GM19395 (cell line): ENCODE data around the gene SAPCD2.

Source experiments
- ATAC-seq: cut with Tn5 transposase; IDR thresholded peaks from one replicate; pipeline ENCODE4 v1.9.1; 2021; ENCODE audit warnings: mild to moderate bottlenecking, moderate library complexity; ENCODE audit not compliant: unreplicated experiment

SAPCD2 gene

DNA sequence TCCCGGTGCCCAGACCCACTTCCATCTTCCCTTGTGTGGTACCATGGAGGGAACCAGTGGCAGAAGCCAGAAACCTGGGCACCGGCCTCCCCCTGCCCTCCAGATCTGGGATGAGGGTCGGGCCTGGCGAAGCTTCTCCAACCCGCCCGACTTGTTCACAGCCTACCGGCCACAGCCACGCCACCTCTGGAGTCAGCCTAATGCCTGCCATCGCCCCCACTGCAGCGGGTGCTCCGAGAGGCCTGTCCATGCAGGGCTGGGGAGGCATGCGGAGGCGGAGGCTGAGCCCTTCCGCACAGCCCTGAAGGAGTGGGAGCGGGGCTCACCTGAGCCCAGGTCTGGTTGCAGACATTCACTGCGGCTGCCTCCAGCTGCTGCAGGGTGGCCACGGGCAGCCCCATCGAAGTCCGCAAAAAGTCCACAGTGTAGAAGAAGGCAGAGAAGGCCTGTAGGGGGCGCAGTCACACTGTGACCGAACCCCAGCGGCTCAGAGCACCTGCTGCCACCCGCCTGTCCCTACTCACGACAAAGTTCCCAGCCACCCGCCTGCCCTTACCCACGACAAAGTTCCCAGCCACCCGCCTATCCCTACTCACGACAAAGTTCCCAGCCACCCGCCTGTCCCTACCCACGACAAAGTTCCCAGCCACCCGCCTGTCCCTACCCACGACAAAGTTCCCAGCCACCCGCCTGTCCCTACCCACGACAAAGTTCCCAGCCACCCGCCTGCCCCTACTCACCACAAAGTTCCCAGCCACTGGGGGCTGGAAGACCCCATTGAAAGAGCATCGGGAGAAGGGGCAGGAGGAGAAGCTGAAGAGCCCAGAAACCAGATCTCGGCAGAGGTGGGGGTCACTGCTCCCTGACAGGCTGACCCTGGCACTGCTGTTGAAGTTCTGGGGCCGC lies 20.6 kb downstream of the SAPCD2 start:
- no peak for ATAC-seq

DNA sequence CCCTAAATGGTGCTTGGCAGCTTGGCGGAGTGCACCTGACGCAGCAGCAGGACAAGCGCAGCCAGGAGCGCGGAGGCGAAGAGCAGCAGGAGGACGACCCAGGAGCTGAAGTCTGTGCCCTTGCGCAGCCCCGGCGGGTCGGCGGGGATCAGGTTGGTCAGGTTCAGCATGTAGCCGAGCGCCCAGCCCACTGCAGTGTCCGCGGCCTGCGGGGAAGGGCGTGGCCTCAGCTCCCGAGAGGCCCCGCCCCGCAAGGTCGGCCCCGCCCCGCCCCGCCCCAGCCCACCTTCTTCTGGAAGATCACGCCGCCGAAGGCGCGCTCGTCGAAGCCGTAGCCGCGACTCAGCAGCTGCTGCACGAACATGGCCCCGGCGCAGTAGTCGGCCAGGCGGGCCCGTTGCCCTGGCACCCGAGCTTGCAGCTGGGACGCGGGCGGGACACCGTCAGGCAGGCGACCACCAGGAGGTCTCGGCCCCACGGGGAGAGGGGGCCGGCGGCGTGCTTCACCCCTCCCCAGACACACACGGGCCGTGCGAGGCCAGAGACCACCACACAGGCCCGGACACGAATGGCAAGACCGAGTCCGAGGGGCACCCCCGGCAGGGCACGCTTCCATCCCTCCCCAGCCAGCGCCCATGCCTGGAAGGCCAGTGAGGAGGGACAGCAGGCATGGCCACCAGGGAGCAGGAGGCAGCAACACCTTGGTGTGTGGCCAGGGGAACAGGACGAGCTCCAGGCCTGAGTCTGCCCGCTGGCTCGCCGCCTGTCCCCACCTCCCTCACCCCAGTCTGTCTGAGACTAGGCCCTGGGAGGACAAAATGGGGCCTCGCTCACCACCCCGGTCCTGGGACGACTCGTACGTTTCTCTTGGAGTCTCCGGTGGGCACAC lies 21.5 kb downstream of the SAPCD2 start:
- no peak for ATAC-seq

DNA sequence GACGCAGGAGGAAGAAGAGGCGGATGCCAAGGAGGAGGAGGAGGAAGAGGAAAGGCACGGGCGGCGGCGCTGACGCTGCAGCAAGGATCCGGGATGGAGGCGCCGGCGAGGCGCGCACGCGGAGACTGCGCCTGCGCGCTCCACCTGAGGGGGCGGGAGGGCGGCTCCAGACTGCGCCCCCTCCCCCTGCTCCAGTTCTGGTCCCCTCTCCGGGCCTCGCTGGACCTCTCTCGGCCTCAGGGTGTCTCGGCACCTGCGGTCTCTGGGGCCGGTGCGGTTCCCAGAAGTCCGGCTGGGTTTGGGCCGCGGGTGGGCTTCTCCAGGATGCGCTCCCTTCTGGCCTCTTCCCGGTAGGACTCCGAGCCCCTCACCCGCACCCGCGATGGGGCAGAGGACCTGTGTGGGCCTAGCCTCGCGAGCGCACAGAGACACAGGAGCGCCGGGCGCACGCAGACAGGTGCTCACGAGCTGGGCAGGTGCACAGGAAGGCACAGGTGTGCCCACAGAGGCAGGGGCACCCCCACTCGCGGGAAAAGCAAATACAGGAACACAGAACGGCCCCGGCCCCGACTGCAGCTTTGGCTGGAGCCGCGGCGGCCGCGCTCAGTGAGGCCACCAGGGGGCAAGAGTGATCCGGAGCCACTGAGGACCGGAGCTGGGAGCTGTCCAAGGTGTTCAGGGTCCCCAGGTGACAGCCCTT lies 24.1 kb downstream of the SAPCD2 start, which contains the start of gene NPDC1:
Gene NPDC1 (minus strand): TSS at position 90 of the 700 bp plus-strand sequence. CDS start 188 bp downstream, outside the sequence.
- ATAC-seq, result no peak

DNA sequence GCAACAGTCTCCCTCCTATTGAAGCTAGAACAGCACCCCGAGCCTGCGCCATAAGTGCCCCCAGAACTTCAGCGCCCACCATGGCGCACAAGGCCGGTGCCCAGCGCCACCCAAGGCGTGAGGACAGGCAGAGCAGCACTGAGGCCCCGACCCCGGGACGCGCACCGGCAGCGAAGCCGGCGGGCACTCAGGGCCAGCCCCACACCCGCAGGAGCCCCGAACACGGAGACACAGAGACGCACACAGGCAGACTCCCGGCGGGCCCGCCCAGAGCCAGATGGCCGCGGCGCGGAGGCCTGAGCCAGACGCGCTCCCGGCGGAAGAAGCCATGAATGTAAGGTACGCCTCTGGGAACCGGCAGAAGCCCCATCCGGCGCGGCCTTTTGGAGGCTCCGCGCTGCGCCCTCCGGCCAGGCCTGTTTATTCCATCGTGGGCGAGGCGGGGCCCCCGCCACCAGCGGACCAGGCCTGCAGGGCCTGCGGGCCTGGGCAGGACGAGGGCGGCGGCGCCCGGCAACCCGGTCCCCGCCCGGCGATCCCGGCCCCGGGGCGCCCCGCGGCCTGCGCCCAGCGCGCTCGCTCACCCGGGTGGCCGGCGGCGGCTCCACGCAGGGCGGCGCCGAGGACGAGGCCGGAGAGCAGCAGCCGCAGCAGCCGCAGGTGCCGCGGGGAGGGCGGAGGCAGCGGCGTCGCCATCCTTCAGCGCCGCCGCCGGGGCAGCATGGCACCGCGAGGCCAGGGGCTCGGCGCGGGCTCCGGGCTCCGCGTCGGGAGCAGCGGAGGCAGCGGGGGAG lies 24.9 kb downstream of the SAPCD2 start:
- no peak for ATAC-seq

DNA sequence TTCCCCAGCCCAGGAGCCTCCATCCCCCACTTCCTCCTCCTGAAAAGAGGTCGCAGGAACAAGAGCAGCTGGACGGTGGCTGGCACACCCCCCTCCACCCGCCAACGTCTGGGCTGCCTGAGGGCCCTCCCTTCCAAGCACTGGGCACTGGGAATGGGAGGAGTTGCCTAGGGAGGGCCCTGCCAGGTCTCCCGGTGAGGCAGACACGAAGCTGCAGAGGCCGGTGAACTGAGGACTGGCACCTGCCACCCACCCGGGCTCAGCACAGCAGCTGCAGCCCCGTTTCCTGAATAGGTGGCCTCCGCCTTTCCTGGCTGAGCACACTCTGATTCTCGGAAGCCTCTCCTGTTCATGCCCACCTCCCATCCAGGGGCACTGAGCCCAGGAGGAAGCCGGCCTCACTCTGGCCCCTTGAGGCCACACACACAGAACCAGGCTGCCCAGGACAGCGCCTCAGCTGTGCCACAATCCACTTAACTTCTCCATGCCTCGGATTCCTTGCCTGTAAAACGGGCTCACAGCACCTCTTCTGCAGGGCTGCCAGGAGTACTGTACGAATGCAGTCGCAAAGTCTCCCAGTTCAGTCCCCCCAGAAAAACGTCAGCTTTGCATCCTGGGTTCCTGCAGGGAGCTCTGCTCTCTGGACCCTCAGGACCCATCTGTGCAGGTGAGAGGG lies 25.7 kb downstream of the SAPCD2 start:
- ATAC-seq, result no peak

DNA sequence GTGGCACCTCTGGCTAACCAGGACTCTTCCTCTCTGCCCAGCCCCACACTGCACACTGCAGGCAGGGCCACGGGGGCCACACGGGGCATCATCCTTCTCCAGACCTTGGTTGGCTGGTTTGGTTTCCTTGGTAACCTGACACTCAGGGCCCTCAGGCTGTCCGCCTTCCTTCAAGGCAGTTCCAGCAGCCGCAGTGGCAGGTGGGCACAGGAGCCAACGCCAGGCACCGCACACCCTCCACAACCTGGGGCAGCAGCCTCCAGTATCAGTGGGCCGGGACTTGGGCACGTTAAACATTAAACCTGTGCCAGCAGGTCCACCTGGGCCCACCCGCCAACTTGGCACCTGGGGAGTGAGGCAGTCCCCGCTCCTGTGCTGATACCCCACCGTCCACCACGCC lies 26.3 kb downstream of the SAPCD2 start:
- ATAC-seq, result no peak

DNA sequence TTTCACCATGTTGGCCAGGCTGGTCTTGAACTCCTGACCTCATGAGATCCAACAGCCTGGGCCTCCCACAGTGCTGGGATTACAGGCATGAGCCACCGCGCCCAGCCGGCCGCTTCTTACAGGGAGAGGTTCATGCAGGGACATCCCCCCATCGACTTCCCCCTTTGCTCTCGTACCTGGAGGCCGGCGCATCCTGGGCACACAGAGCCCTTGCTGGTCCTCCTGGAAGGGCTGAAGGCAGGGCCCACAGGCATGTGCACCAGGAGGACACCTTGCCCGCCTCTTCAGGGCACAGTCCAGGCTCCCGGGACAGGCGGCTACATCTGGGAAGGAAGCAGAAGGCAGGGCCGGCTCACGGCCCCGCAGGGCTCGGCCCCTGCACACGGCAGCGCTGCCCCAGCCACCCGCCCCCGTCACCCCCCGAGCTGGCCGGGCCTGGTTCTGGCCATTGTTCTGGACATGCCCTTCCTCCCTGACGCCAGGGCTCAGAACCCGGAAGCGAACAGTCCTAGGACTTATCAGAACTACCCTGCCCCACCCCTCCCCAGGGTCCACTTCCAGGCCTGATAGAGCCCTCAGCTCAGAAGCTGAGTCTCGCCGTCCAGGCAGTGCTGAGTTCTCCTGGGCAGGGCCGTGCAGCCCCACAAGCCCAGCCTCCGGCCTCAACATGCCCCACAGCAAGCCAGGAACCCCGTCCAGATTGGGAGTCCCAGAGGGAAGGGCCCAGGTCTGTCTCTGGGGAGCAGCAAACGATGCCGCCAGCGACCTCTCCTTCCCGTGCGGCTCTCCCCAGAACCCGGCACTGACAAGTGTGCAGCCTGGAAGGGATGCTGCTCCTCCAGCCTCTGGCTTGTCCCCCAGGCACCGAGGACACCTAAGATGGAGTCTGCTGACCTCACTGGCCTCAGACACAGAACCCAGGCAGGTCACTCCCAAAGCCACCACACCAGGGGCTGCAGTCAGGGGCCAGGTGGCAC lies 27.3 kb downstream of the SAPCD2 start:
- ATAC-seq, result no peak

DNA sequence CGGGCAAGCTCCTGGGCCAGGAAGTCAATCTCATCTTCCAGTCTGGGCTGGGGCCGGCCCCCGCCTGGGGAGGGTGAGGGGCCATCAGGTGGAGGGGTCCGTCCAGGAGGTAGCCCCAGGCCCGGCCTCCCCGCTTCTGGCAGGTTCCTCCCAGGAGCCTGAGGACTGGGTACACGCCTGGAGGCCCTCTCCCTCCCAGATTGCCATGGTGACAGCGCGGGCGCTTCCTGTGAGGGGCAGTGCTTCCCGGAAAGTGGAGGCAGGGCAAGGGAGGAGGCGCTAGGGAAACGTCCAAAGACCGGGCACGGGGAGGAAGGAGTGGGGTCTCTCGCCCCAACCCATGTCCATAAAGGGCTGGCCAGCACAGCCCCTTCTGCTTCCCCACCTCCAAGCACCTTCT lies 29.2 kb downstream of the SAPCD2 start:
- ATAC-seq, result no peak

DNA sequence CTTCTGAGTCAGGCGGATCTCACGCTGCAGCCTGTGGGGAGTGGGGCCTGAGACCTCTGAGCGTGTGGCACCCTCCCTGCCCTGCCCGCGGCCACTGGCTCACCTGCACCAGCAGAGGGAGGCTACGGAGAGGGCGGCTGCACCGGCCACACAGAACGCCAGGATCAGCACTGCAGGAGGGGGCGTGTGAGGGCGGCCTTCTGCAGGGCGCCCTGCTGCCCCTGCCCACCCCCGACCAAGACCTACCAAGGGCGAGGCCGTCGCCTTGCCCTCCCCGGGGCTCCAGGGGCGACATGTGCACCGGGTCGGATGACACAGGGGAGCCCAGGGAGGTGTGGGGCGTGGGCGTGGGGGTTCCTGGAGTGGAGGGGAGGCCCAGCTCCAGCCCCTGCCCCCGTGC lies 29.8 kb downstream of the SAPCD2 start:
- ATAC-seq, result no peak

DNA sequence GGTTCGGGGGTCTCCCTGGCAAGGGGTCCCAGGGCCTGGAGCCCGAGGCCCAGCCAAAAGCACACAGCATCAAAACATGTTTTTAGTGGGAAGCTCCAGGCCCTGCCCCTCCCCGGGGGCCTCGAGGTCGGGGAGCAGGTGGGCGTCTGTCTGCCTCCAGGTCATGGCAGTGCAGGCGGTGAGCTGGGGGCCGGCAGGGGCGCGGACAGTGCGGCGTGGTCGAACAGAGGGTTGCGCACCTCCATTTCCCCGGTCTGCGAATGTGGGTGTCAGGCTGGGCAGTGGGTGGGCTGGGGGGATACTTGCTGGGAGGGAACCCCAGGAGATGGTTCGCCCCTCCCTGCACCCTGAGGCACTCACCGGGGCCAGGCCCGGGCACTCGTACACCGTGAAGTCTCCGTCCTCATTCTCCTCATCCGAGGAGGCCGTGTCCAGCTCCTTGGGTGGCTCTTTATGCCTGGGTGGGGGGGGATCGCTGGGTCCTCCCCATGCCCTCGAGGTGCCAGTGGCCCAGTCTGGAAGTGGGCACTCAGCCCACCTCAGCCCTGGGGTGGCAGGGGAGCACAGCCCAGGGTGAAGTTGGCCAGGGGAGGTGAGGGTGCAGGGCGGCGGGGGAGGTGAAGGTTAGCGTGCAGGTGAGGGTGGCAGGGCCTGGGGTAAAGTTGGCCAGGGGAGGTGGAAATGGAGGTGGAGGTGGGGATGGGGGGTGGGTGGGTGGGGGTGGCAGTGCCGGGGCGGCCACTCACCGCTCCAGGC lies 30.6 kb downstream of the SAPCD2 start:
- ATAC-seq, result no peak

DNA sequence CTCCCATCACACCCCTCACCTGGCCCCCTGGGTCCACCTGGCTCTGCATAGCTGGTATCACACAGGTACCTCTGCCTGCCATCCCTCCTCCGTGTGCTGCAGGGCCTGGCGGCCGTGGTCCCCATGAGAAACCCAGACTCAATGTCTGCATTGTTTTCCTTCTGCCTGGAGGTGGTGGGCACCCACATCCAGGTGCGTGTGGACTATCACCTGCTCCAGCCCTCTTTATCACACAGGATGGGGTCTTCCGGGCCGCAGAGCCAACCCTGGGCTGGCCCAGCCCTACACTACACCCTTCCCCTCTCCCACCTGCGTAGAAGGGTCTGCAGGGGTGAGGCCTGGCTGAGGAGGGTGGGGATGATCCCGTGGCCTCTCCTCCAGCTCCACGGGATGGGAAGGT lies 31.4 kb downstream of the SAPCD2 start:
- ATAC-seq, result no peak

DNA sequence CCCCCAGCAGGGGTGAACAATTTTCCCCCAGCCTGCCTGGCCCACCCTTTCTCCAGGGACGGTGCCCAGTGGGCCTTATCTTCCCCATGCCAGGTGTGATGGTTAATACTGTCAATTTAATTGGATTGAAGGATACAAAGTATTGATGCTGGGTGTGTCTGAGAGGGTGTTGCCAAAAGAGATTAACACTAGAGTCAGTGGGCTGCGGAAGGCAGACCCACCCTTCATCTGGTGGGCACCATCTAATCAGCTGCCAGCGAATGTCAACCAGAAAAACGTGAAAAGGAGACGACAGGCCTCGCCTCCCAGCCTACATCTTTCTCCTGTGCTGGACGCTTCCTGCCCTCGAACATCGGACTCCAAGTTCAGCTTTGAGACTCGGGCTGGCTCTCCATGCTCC lies 32.9 kb downstream of the SAPCD2 start:
- ATAC-seq, result no peak

DNA sequence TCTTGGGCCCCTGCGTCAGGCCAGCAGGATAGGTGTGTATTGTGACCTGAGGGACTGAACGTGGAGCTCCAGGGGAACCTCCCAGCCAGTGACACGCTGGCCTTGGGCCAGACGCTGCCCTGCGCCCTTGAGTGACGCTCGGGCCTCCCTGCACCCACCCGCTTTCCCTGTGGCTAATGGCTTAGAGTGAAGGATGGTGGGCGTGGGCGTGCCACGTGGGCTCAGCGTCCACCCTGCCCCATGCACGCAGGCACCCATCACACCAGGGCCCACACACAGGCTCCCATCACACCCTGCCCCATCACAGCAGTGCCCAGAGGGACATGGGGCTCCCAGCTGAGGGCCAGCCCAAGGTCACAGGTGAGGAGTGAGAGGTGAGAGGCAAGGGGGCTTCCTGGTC lies 33.3 kb downstream of the SAPCD2 start:
- no peak for ATAC-seq

DNA sequence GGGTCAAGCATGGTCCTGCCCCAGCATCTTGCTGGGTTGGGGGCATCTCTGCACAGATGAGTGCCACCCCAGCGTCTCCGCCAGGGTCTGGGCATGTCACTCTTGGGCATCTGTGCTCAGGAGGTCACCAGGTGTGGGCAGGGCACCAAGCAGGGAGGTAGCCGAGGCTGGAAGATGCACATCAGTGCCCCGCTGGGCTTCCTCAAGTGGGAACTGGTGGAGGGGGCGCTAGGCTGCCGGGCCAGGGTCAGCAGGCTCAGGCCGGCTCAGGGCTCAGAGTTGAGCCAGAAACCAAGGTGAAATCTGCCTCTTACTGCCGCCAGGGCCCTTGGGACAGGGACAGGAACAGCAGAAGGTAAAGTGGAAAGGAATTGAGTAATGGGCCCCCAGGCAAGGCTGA lies 34.4 kb downstream of the SAPCD2 start:
- no peak for ATAC-seq

DNA sequence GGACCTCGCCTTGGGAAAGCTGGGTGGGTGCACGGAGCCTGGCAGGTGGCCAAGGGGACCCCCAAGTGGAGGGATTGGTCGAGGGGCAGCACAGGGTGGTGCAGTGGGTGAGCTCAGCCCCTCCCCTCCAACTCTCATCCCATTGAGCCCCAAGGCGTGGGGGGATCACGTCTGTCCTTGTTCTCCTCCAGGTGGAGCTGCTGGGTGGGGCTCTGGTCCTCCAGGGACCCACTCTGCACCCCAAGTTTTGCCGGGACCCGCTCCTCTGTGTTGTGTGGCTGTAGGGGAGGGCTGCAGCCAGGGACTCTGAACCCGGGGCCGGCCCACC lies 34.9 kb downstream of the SAPCD2 start:
- no peak for ATAC-seq

DNA sequence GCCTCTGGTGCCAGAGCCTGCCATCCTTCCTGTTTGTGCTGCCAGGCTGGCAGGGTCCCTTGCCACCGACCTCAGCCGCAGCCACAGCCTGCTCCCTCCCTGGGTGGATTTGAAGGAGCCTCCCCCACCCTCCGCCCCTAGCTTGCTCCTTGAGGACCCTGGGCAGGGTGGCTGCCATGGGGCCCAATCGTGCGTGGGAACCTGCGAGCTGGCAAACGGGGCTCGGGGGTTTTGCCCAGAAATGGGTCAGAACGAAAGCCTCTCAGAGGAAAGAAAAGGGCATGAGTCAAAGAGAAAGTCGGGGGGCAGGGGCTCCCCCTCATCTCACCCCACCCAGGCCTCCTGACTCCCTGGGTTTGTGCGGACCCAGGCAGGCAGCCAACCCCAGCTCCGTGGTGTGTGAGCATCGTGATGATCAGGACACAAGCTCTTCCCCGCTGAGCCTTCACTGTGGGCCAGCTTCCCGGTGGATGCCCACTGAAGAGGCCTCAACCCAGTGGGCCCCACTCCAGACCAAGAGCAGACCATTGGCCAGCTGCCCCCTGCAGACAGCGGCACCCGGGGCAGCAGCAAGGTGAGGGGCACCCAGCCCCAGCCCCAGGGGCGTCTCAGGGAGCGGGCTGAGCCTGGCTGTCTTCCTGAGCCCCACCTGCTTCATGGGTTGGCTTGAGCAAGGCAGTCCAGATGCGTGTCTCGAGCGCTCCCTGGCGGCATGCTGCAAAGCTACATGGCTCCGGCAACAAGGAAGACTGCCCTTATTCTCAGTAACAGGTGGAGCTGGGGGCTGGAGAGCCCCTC lies 35.4 kb downstream of the SAPCD2 start:
- no peak for ATAC-seq

DNA sequence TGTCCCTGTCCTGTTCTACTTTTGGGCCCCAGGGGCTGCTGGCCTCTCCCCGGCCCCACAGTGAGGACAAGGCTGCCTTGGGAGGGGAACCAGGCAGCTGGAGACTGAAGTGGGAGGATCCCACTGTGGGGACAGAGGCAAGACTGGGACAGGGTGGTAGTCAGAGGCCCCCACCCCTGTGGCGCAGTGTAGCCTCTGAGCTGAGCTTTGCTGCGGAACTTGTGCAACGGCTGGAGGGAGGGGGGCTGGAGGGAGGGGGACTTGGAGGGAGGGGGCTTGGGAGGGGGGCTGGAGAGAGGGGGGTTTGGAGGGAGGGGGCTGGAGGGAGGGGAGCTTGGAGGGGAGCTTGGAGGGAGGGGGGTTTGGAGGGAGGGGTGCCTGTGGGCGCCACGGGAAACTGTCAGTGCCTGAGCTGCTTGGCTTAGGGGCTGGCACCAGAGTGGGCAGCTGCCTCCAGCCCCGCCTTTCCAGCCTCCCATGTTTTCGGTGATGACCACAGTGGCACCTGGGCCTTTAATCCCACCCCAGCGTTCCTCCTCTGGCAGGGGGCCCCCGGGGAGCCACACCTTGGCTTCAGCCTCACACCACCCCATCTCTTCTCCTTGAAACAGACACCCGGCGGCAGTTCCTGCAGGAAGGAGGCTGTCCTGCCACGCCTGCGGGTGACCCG lies 36.2 kb downstream of the SAPCD2 start:
- ATAC-seq, result no peak
